BE2C (cell line): Measurements from ENCODE around the gene PPP6R3.

Experiments
- DNase-seq: peaks from one replicate; pipeline ENCODE4 v3.0.0-alpha.2; 2020
- H3K27me3 ChIP-seq: fragments of 250-450 bp; sonication (Bioruptor Pico); 2 replicates; pipeline ENCODE4 v1.5.1; 2020; ENCODE audit warnings: mild to moderate bottlenecking
- H3K36me3 ChIP-seq: fragments of 250-450 bp; sonication (Bioruptor Pico); 2 replicates; pipeline ENCODE4 v1.5.1; 2020; ENCODE audit warnings: mild to moderate bottlenecking
- H3K4me1 ChIP-seq: fragments of 250-450 bp; sonication (Bioruptor Pico); 2 replicates; pipeline ENCODE4 v1.5.1; 2020
- H3K4me3 ChIP-seq: 2 replicates; pipeline ENCODE4 v1.5.1; 2011; ENCODE audit warnings: low read depth, low read length
- H3K9me3 ChIP-seq: fragments of 250-450 bp; sonication (Bioruptor Pico); 2 replicates; pipeline ENCODE4 v1.5.1; 2020
- TF ChIP-seq, protein P1 (sequence below): IDR thresholded peaks from 2 replicates; pipeline ENCODE4 v1.5.1; 2012; ENCODE audit warnings: mild to moderate bottlenecking, low read depth, low read length

PPP6R3 gene

DNA sequence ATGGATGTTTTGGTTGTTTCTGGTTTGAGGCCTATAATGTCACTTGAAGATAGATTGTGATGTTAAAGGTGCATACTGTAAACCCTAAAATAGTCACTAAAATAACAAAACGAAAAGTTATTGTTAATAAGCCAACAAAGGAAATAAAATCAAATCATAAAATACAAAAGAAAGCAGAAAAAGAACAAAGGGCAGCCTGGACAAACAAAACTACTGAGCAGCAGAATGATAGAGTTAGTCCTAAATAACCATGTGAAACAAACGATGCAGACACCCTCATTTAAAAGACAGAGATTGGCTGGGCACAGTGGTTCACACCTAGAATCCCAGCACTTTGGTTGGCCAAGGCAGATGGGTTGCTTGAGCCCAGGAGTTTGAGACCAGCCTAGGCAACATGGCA is 132.9 kb downstream of the PPP6R3 start:
- TF ChIP-seq, protein P1, sequence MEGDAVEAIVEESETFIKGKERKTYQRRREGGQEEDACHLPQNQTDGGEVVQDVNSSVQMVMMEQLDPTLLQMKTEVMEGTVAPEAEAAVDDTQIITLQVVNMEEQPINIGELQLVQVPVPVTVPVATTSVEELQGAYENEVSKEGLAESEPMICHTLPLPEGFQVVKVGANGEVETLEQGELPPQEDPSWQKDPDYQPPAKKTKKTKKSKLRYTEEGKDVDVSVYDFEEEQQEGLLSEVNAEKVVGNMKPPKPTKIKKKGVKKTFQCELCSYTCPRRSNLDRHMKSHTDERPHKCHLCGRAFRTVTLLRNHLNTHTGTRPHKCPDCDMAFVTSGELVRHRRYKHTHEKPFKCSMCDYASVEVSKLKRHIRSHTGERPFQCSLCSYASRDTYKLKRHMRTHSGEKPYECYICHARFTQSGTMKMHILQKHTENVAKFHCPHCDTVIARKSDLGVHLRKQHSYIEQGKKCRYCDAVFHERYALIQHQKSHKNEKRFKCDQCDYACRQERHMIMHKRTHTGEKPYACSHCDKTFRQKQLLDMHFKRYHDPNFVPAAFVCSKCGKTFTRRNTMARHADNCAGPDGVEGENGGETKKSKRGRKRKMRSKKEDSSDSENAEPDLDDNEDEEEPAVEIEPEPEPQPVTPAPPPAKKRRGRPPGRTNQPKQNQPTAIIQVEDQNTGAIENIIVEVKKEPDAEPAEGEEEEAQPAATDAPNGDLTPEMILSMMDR = no peak
- Histone ChIP-seq H3K9me3 (no peaks in the 10 kb centered on the region), H3K27me3 (no peaks in the 10 kb centered on the region), H3K36me3 (peaks cover 83% of the 10 kb centered on the region), H3K4me3 (no peak overlapping the region), H3K4me1 (no peaks in the 10 kb centered on the region)
- DNase-seq = no peak

DNA sequence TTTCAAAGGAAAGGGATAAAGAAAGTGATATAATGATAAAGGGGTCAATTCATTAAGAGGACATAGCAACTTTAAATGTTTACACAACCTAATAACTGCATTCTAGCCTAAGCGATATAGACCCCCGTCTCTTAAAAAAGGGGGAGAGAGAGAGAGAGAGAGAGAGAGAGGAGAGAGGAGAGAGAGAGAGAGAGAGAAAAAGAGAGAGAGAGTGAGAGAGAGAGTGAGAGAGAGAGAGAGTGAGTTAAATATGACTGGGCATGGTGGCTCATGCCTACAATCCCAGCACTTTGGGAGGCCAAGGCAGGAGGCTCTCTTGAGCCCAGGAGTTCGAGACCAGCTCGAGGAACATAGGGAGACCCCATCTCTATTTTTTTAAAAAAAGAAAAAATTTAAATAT is 133.6 kb downstream of the PPP6R3 start:
- DNase-seq = no peak
- H3K36me3 ChIP-seq = peaks cover 90% of the 10 kb centered on the region
- TF ChIP-seq, protein P1 = no peak

DNA sequence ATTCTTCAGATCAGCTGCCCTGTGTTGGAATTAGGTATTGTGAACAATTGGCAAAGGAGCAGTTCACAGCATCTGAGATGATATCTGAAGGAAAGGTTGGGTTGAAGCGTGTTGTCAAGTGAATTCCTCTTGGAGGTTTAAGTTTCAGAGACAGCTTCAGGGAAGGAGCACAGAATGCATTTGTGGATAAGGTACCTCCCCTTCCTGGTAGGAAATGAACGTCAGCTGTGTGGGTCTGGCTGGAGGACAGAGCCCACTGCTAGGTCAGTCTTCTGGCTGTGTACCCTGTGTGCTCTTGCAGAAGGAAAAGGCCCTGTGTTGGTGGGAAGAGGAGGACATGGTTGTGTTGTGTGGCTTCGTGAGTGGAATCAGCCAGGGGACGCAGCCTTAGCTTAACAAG is 135.7 kb downstream of the PPP6R3 start:
- TF ChIP-seq, protein P1 = no peak
- DNase-seq = no peak
- Histone ChIP-seq H3K27me3 (no peaks in the 10 kb centered on the region), H3K4me3 (no peak overlapping the region), H3K9me3 (no peaks in the 10 kb centered on the region), H3K4me1 (no peaks in the 10 kb centered on the region), H3K36me3 (peaks cover 94% of the 10 kb centered on the region)

More for the DNA sequence above, 133.6 kb downstream of the PPP6R3 start:
- H3K4me3 ChIP-seq = no peak overlapping the region
- no peaks in the 10 kb centered on the region for H3K4me1 ChIP-seq
- H3K27me3 ChIP-seq = no peaks in the 10 kb centered on the region
- no peaks in the 10 kb centered on the region for H3K9me3 ChIP-seq

DNA sequence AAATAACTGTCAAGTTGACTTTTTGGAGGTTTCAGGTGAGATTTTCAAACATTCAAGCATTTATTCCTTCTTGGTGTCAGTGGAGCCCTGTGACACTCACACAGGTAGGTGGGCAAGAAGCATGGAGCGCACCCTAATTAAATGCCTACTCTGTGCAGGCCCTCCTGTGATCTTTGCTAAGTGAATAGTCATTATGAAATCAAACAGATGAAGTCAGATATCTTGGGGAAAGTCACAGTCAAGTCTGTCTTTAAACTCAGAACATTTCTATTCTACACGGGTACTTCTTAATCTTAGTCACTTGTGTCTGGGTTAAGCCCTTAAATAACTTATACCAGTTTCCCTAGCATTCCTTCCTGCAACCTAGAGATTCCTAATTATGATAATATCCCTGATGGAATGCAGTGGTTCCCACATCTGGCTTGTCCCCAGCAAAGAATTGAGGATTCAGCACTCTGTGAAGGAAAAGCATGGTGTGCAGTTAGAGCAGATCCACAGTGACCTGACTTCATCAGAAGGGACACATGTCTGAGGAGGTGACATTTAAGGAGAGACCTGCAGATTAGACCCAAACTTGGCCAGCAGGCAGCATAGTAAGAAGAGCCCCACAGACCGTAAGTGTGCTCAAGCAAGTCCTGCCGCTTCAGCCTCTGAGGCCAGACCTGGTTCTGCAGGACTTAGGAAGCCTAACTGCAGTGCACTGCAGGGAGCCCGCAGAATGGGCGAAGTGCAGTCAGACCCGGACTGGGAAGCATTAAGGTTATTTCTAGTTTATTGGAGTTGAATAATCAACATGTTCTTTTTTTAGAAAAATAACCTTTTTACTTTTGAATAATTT is 138.5 kb downstream of the PPP6R3 start:
- no peaks in the 10 kb centered on the region for H3K4me1 ChIP-seq
- H3K36me3 ChIP-seq = peaks cover 94% of the 10 kb centered on the region
- no peaks in the 10 kb centered on the region for H3K27me3 ChIP-seq
- H3K9me3 ChIP-seq = no peaks in the 10 kb centered on the region
- H3K4me3 ChIP-seq = no peak overlapping the region
- TF ChIP-seq, protein P1 = no peak
- DNase-seq = no peak

DNA sequence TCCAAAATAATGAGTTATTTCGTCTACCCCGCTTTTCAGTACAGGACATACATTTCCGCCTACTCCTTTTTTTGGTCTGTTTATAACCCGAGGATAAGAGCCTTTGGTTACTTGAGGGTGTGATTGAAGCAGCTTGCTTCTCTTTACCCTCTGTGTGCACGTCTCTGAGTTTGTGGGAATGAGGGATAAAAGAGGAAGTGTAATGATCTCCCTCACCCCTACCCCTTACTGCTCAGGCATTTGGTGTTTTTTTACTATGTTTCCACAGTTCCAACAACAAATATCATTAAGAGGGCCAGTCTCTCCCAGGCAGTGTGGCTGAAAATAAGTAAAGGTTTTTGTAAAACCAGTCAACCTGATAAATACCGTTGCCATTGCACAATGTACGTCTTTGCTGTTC is 140.6 kb downstream of the PPP6R3 start:
- Histone ChIP-seq H3K36me3 (peaks cover 98% of the 10 kb centered on the region), H3K27me3 (no peaks in the 10 kb centered on the region), H3K4me1 (no peaks in the 10 kb centered on the region), H3K9me3 (no peaks in the 10 kb centered on the region), H3K4me3 (no peak overlapping the region)
- DNase-seq = no peak
- TF ChIP-seq, protein P1 = no peak

DNA sequence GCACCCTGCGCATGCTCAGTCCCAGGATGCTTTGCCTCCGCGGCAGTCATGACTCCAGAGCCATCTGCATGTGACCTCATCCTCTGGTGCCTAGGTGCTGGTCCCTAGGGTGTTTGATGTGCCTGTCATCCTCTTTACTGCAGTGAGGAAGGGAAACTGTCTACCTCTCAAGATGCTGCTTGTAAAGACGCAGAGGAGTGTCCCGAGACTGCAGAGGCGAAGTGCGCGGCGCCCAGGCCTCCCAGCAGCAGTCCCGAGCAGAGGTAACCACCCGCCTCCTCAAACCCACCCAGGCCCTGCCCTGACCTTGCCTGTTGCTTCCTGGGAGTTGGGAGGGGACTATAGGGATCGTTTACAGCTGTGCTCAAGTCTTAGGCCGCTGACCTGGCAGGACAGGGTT is 149.2 kb downstream of the PPP6R3 start:
- Histone ChIP-seq H3K36me3 (peaks cover 88% of the 10 kb centered on the region), H3K27me3 (no peaks in the 10 kb centered on the region), H3K4me3 (no peak overlapping the region), H3K9me3 (no peaks in the 10 kb centered on the region), H3K4me1 (no peaks in the 10 kb centered on the region)
- DNase-seq = no peak
- TF ChIP-seq, protein P1 = no peak
